RPMI8226 (cell line): ENCODE results near the gene BCAS3.

Experiments used
- DNase-seq: peaks from one replicate; pipeline ENCODE4 v3.0.0-alpha.2; 2015

BCAS3 gene

DNA sequence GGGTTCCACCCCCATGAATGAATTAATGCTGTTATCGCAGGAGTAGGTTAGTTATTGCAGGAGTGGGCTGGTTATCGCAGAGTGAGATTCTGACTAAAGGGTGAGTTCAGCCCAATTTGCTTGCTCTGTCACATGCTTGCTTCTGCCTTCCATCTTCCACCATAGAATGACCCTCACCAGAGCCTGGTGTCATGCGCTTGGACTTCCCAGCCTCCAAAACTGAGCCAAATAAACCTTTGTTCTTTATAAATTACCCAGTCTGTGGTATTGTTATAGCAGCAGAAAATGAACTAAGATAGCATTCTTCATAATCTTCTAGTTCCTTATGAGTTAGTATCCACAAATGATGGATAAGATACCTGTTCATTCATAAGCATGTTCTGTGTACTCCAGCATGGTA, 486.9 kb downstream of the BCAS3 start:
- DNase-seq, result no peak

DNA sequence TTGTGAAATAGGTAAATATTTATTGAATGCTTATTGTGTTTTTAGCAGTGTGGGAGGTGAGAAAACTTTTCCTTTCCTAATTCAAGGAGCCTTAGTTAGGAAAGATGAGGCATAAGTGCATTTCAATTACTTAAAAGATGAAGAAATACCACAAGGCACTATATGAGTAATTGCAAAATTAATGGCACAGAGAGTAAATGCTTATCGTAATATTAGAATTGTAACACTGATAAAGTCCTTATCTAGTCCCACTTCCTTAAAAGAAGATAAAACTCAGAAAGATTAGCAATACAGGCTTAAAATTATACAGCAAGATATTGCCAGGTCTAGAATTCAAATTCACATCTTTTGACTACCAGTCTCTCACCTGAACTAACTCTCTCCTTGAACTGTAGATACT, 489.4 kb downstream of the BCAS3 start:
- no peak for DNase-seq

DNA sequence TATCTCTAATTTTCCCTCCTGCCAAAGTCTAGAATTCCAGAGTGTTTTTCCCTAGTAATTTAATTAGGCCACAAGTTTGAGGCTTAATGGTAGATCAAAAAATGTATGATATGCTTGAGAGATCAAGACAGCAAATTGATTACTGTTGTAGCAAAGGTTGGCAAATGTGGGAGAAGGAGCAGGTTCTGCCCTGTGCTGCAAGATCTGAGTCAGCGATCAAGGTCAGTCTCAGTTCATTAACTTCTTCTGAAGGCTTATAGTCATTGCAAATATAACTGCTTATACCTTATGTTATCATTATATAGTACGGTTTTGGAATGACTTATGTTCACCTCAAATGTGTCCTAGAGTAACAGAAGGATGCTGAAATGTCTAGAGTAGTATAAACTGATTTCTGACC, 490.9 kb downstream of the BCAS3 start:
- DNase-seq, result no peak

DNA sequence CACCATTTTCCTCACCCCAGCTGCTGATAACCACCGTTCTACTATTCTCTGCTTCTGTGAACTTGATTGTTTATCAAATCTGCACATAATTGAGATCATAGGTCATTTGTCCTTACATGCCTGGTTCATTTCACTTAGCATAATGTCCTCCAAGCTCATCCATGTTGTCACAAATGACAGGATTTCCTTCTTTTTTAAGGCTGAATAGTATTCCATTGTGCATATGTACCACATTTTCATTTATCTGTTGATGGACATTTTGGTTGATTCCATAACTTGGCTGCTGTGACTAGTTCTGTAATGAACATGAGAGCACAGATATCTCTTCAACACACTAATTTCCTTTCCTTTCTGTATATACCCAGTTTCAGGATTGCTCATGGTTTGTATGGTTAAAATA, 496.7 kb downstream of the BCAS3 start:
- DNase-seq, result no peak

DNA sequence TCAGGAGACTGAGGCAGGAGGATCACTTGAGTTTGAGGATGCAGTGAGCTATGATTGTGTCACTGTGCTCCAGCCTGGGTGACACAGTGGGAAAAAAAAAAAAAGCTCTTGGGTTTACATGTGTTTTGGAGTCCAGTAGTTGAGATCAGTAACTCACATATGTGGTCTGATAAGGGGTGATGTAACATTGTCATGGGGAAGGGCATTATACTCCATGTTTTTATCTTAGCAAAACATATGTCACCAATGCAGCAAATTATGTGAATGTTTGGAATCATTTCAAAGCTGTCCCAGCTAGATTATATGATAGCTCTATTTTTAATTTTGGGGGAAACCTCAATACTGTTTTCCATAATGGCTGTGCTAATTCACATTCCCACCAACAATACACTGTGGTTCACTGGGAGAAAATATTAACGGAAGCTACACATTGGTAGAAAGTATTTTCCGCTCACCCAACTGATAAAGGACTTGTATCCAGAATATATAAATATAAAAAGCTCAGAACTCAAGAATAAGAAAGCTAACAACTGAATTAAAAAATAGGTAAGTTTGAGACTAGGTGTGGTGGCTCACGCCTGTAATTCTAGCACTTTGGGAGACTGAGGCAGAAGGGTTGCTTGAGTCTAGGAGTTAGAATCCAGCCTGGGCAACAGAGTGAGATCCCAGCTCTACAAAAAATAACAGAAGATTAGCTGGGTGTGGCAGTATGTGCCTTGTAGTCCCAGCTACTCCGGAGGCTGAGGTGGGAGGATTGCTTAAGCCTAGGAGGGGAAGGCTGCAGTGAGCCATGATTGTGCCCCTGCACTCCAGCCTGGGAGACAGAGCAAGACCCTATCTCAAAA, 497.9 kb downstream of the BCAS3 start:
- no peak for DNase-seq

DNA sequence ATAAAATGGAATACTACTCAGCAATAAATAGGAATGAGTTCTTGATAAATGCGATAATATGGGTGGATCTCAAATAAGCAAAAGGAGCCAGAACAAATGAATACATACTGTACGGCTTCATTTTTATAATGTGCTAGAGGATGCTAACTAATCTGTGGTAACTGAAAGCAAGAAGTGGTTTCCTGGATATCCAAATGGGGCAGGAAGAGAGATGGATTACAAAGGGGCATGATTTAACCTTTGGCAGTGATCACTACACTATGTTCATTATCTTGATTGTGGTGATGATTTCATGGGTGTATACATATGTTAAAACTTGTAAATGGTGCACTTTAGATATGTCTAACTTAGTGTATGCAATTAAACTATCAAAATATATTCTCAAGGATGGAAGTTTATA, 499.7 kb downstream of the BCAS3 start:
- no peak for DNase-seq

DNA sequence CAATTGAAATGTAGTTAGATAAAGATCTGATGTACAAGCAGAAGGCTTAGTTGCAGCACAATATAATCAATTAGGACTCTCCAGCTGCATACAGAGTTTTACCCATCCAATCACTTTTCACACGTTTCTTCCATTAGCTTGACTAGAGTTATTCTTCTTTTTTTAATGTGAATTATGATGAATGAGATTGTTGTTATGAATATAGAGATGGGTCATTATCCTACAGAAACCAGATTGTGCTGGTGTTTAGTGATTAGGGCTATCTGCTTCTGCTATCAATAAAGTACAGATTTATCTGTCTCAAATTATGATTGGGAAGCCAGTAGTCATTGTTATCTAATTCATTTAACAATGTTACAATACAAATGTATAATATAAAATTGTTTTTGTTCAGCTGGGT, 500.6 kb downstream of the BCAS3 start:
- no peak for DNase-seq

DNA sequence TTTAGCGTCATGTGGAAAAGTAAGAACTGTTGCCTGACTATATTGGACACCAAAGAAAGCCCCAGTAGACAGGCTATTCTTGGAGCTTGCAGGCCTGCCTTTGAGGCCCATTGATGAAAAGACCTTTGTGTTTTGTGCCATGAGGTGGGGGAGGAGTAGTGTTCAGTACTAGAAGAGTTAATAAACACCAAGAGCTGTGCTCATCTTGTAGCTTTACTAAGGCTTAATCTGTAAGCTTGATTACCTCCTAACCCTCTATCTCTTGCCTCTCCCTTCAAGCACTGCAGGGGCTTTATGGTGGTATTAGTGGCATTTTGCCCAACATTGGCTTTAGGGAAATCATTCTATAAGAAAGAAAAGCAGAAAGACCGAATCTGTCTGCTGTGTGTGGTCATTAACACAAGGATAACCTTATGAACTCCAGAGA, 501.7 kb downstream of the BCAS3 start:
- no peak for DNase-seq

DNA sequence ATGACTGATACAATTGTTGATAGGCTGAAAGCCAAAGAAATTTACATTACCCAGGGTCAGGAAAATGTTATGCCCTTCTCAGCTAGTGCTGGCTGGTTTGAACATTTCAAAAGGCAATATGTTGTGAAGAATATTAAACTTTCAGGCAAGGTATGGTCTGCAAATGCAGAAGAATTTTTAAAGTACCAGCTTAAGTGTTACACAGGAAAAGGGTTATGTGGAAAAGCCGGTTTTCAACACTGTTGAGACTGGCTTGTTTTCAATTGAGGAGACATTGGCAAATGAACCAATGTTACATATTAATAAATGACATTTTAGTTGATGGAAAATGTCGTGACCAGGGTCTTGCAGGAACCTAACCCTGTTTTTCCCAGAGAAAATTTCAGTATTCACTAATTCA, 506.1 kb downstream of the BCAS3 start:
- no peak for DNase-seq

DNA sequence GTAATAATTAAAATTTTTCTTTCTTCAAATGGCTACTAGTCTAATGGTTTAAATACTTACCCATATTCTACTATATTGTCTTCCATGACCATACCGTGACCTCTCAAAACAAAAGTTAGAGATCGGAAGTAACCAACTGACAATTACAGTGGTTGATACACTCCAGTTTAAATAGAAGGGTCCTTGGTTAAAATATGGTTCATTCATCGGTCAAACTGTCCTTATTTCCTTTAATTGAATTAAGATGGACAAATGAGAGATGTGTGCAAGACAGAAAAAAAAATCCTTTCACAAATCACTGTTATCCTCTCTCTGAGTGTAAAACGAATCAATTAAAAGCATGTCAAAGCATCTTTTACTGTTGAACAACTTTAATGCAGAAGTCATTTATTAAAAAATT, 507.7 kb downstream of the BCAS3 start:
- no peak for DNase-seq

DNA sequence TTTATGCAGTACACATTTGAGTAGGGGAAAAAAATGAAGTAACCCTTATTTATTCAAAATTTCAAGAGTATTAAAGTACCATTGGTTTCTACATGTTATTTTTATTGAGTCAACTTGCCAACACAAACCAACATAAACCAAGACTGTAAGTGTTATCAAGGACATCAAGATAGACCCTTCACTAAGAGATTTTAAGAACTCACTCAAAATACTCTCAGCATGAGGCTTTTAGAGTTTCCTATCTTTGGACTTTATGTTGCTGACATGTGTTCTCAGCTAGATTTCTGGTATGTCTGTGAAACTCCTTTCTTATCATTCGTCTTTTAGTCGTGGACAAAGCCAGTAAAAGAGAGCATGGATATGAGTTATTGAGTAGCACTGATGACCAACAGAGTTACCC, 509.4 kb downstream of the BCAS3 start:
- no peak for DNase-seq

DNA sequence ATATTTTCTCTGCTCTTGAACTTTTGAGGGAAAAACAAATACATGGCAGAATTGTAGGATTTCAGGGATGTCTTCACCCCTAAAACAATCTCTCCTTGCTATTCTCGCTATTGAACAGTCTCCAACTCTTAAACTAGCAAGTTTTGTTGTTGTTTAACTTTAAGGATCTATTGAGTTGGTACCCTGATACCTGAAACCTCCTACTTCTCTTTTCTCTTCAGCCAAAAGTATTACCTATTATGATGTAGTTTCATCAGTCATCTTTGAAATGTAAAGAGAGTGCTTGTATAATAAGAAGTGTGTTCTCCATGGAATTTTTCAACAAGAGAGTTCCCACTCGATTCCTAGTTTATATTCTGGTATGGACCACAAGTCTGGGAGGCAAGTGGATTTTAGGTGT, 510.4 kb downstream of the BCAS3 start:
- no peak for DNase-seq

DNA sequence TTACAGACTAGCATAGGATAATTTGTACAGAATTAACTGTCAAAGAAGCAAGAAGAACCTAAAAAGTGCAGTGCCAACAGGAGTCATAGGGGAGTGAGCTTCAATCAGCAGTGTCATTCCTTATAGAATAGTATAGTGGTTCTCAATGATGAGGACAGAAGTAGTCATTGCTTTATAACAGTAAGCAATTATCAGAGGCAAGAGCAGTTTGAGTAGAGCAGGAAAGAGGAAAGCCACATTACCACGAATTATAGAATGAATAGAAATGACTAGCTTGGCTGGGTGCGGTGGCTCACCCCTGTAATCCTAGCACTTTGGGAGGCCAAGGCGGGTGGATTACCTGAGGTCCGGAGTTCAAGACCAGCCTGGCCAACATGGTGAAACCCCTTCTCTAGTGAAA, 512.3 kb downstream of the BCAS3 start:
- no peak for DNase-seq

DNA sequence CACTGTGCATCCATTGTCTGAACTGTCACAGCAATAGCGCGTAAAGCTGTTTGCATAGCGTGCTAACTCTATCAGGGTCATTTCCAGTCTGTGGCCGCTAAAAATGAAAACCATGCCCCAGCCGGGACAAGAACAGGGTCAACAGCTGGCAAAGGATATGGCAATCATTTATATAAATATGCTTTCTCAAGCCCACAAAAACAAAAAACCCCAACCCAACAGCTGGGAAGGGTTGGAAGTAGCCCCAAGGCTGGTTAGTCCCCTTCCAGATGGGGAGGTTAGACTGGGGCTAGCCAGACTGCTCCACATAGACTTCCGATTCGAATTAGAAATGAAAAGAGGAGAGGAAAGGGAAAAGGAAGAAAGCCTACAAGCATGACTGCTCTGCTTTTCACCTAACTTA, 518.7 kb downstream of the BCAS3 start:
- no peak for DNase-seq

DNA sequence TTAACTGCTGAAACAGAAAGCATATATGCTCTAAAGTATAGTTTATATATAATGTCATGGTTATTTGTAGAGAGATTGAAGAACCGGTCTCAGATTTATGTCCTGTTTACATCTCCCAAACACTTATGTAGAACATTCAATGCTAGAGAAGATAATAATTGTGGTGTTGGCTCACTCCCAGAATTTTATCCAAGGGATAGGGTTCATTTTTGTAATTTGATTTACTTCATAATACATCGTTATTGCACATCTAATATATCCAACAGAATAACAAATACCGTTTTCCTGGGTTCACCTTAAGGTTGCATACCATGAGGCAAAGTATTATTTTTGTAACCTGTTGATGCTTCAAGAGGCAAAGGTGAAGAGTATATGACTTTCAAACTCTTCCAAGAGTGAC, 519.1 kb downstream of the BCAS3 start:
- no peak for DNase-seq

DNA sequence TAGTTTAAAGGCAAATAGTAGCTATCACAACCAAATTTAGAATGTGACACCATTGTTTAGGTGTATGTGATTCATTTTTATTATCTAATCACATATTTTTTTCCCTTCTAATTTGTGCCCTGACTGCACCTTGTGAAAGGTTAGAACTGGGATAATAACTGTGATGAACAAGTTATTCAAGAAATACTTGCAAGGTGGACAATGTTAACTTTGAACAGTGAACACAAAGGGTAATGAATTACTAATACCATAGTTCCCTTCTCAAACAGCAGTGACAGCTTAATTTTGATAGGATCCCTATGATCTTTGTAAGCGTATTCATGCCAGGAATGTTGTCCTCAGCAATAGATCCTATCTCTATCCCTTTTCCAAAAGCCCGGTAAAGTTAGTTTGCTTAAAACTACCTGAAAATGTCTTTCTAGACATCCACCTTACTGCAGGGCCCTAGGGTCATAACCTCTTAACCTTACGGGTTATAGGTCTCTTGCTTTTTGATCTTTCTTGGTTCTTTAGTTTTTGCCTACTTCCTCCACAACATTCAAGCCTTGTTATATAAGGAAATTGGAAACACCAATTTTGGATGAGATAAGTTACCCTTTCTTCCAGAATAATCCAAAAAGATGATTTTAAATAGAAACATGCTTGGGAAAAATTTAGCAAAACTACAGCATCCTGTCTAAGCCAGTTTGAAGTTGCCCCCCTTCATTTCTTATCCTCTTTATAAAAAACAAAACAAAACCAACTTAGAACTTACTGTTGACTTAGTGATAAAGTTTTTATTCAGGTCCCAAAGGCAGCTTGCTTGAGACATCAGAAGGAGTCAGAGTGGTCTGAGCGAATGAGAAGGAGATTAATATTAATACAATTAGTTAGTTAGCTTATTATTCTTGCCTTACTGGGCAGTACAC, 522.0 kb downstream of the BCAS3 start:
- no peak for DNase-seq

DNA sequence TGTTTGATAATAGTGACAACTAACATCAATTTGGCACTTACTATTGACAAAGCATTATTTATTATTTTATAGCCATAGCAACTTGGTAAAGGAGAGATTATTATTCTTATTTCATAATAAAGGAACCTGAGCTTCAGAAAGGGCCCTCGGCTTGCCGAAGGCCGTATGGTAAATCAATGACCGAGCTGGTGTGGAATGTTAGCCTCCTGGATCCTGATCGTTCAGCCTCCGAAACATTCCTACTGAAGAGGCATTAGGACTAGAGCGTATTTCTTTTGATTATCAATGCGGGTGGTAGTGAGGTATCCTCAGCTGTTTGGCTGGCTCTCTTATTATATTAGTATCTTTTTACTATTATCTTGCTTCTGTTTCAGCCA, 522.7 kb downstream of the BCAS3 start:
- DNase-seq, result no peak

DNA sequence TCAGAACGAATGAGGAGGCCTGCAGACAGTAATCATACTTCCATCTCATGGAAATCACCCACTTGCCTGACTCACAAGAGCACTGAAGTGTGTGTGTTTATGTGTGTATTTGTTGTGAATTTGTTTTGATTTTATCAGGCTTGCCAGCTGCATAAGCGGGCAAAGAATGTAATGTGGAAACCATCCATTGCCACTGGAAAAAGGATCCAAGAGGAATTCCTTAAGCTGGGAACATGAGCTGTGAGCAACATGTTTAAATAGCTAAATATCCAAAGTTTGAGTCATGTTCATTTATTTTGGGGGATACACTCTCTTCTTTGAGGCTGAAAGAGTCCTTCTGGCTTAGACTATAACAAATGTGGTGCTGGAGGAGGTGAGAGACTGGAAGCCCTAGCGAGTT, 523.6 kb downstream of the BCAS3 start:
- DNase-seq, result no peak

DNA sequence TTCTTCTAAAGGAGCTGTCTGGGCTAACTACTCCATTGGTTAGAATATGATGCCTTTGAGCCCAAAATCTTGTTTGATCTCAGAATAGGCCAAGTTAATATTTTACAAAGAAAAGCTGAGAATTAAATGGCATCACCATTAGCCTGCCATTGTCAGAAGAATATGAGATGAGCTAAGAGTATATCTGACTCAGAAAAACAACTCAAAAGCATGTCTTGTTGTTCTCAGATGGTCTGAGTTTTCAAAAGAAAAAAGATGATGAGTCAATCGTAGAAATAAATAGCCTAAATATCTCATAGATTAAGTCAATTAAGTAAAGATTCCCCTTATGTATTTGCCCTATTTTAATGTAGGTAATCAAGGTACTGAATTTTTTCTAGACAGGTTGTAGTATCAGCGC, 524.9 kb downstream of the BCAS3 start:
- DNase-seq, result no peak

DNA sequence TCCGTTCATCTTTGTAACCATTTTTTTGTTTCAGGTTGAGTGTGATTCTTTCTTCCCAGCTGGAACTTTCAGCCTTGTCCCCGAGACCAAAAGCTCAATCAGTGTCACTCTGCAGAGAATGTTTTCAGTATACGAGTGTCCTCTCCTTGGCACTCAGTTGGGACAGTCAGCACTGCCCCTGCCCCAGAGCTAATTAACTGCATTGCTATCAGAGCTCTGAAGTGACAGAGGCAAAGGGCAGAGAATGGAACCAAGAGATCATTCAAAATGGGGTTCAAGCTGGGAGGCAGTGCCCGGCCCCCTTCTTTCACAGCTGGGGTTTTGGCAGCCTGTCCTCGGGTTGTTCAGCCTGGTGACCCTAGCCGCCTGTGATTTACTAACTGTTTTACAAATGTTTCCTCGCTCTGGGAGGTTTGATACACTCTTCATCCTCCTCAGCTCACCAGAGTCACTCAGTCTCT, 526.0 kb downstream of the BCAS3 start:
- no peak for DNase-seq

DNA sequence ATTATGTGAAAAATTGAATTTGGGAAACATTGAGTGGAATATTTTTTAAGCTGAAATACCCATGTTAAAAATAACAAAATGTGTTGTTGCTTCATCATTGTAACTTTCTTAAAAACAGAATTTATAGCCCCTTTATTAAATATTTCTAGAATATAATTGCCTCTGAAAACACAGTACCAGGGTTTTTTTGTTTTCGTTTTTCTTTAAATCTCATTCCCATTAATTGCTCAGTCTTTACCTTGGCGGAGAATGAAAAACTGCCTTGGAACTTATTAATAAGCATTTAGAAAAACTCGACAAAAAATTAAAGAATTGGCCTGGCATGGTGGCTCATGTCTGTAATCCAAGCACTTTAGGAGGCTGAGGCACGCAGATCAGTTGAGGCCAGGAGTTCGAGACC, 526.8 kb downstream of the BCAS3 start:
- DNase-seq, result no peak

DNA sequence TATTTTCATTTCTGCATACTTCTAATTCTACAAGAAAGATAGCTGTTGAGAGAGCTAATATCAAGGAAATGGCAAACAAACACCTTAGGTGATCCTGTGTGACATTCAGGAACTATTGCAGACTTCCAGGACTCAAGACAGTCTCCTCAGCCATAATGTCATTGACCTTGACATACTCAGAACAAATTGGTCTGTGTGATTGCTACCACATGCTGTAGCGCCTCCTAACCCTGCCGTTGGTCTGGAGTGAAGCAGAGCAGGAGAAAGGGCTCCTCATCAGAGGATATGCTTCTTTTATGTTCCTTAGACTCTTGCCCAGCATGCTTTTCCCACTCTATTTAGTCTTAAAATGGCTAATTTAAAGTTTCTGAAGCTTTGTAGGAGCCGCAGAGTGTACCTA, 527.8 kb downstream of the BCAS3 start:
- no peak for DNase-seq

DNA sequence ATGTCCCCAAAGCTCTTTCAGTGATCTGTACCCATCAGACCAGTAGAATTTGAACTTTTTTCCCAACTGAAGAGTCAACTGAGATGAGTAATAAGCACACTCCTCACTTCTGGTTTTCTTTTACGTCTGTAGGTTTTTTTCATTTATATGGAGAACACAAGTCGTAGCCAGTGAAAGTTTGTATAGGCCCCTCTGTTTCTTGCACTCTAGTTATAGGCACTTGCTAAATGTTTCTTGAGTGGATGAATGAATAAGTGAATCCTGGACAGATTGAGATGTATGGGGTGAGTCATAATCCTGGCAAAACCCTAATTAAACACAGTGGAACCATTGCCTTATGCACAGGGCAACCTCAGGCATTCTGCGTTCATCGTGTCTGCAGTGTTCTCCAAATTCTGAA, 528.3 kb downstream of the BCAS3 start:
- DNase-seq, result no peak

DNA sequence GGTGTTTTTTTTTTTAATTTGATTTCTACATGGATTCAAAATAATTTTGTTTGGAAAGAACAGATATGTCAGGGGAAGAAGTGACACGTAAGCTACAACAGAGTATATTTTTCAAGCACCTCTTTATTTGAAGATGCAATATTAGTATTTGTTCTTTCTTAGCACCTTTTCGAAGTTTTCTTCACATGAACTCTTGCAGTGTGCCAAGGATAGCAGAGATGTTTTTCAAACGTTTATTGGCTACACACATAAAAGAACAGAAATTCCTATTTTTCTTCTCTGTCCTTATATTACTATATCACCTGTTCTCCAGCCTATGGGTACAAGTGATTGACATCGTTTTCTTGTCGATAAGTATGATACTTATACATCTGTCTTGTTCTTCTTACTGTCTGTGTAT, 529.3 kb downstream of the BCAS3 start:
- no peak for DNase-seq
